PC-3 (cell line): ENCODE measurements around the gene REM1. TPM values are rescaled to one million over a fixed set of nuclear protein-coding genes. Genes with fewer than 3 reads are reported as not detected.

Source experiments
- ATAC-seq: fragments of 200-7000 bp; cut with Tn5 transposase; 2 replicates; pipeline ENCODE4 v1.9.1; 2020; ENCODE audit warnings: mild to moderate bottlenecking, moderate library complexity
- BruUV-seq: library from RNA; stranded (reverse); fragments of 400-500 nt; replicated peaks from 2 replicates; lab custom pipeline; 2021; lab: Mats Ljungman, UMichigan
- CTCF ChIA-PET: fragments of 300-600 bp; sonication (Branson Sonifier 250); formaldehyde crosslinking; loops from one replicate; lab custom pipeline; 2022; ENCODE audit warnings: antibody characterized with exemption; lab: Charles Lee
- POLR2A ChIA-PET: fragments of 300-600 bp; sonication (Branson Sonifier 250); formaldehyde crosslinking; loops from one replicate; lab custom pipeline; 2022; ENCODE audit warnings: antibody characterized with exemption; ENCODE audit not compliant: unreplicated experiment; lab: Charles Lee
- DNase-seq: peaks from one replicate; pipeline ENCODE4 v3.0.0-alpha.2; 2015
- H2AFZ ChIP-seq: fragments of 300-600 bp; sonication (generic); 2 replicates; pipeline ENCODE4 v1.6.0; 2016; ENCODE audit warnings: antibody characterized with exemption, low read length
- H3F3A ChIP-seq: fragments of 300-600 bp; sonication (generic); one replicate; pipeline ENCODE4 v1.6.0; 2017; ENCODE audit warnings: antibody characterized with exemption, low read length, control low read depth, mild to moderate bottlenecking; ENCODE audit not compliant: unreplicated experiment
- H3K27ac ChIP-seq: fragments of 300-600 bp; sonication (generic); 2 replicates; pipeline ENCODE4 v1.5.1; 2016; ENCODE audit warnings: mild to moderate bottlenecking, low read length
- H3K27me3 ChIP-seq: fragments of 300-600 bp; sonication (generic); 2 replicates; pipeline ENCODE4 v1.6.1; 2016; ENCODE audit warnings: low read length, mixed read lengths
- H3K36me3 ChIP-seq: fragments of 300-600 bp; sonication (generic); 2 replicates; pipeline ENCODE4 v1.6.1; 2016; ENCODE audit warnings: low read depth, mixed run types, low read length, mixed read lengths
- H3K4me1 ChIP-seq: fragments of 300-600 bp; sonication (generic); 2 replicates; pipeline ENCODE4 v1.5.1; 2016; ENCODE audit warnings: low read length; ENCODE audit not compliant: insufficient read depth
- H3K4me2 ChIP-seq: fragments of 300-600 bp; sonication (generic); 2 replicates; pipeline ENCODE4 v1.6.0; 2016; ENCODE audit warnings: low read length
- H3K4me3 ChIP-seq: fragments of 300-600 bp; sonication (generic); 2 replicates; pipeline ENCODE4 v1.5.1; 2016; ENCODE audit warnings: mild to moderate bottlenecking, low read length, mixed read lengths
- H3K79me2 ChIP-seq: fragments of 300-600 bp; sonication (generic); 2 replicates; pipeline ENCODE4 v1.6.1; 2017; ENCODE audit warnings: low read length, mixed read lengths
- H3K9ac ChIP-seq: fragments of 300-600 bp; sonication (generic); 2 replicates; pipeline ENCODE4 v1.6.0; 2016; ENCODE audit warnings: mild to moderate bottlenecking, low read length
- H3K9me2 ChIP-seq: fragments of 300-600 bp; sonication (generic); replicated peaks from 2 replicates; pipeline ENCODE4 v1.6.1; 2016; ENCODE audit warnings: mixed run types, low read length, mixed read lengths
- H3K9me3 ChIP-seq: fragments of 300-600 bp; sonication (generic); 2 replicates; pipeline ENCODE4 v1.6.1; 2016; ENCODE audit warnings: low read length, mixed read lengths
- H4K20me1 ChIP-seq: fragments of 300-600 bp; sonication (generic); 2 replicates; pipeline ENCODE4 v1.6.1; 2016; ENCODE audit warnings: low read length, mixed read lengths
- EZH2 ChIP-seq: fragments of 300-600 bp; sonication (generic); IDR thresholded peaks from one replicate; pipeline ENCODE4 v1.6.1; 2017; ENCODE audit warnings: antibody characterized with exemption, mild to moderate bottlenecking, low read length; ENCODE audit not compliant: unreplicated experiment
- EZH2phosphoT487 ChIP-seq: fragments of 300-600 bp; sonication (generic); IDR thresholded peaks from 2 replicates; pipeline ENCODE4 v1.6.1; 2018; ENCODE audit warnings: mild to moderate bottlenecking, antibody characterized with exemption, low read length, borderline replicate concordance
- intact Hi-C: fragments of 100-400 bp; cut with micrococcal nuclease; formaldehyde crosslinking; loops from 2 replicates; pipeline ENCODE4 v1.9.0; 2023
- total RNA-seq: library from RNA; depleted of rRNA; stranded (reverse); fragments of >200 nt; gene quantifications from 2 replicates; pipeline ENCODE4 v1.2.3, GENCODE V29; 2014
- TF ChIP-seq, protein P1 (sequence below): fragments of 300-600 bp; sonication (generic); conservative IDR thresholded peaks from 2 replicates; pipeline ENCODE4 v1.5.1; 2017; ENCODE audit warnings: antibody characterized with exemption, low read depth, mild to moderate bottlenecking, low read length

Gene REM1
- total RNA-seq, 1 experiment from 2014 or later: not detected

DNA sequence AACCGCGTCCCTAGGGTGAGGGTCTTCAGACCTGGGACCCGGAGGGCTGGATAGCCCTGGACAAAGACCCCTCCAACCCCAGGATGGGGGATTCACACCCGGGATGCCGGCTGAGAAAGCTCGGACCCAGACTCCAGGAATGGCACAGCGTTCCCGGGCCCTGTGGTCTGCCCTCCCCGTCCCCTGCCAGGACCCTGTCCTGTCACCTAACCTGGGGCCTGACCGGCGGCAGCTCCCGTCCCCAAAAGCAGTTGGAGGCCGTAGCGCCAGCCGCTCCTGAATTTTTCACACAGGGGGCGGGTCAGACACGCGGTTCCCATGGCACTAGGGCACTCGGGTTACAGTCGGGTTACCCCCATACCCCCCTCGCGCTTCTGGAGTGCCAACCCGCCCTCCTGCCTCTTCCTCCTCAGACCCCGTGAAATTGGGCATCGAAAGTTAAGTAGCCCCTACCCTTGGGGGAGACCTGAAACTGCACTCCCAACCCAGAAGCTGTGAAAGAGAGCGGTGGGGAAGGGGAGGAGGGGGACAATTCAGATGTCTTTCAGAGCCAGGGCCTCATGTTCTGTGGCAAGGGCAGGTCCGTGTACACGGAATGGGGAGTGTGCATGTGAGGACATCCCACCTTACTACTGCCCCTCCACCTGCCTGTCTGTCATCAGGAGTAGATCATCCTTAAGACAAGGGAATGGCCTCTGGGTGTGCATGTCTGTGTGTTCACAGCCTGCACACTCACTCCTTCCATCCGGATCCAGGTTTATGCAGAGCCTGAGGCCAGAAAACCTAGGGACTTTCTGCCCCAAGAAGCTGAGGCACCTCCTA is 595 bp downstream of the REM1 start:
- Histone ChIP-seq H3K36me3 (no peaks in the 10 kb centered on the region), H3K27me3 (peaks cover 48% of the 10 kb centered on the region), H3K79me2 (no peaks in the 10 kb centered on the region), H3K9ac (no peak overlapping the region), H3K4me2 (no peak overlapping the region), H3K4me3 (no peak overlapping the region), H3F3A (no peaks in the 10 kb centered on the region), H3K9me3 (no peaks in the 10 kb centered on the region), H2AFZ (no peak overlapping the region), H3K27ac (no peak overlapping the region), H3K9me2 (no peaks in the 10 kb centered on the region), H3K4me1 (no peaks in the 10 kb centered on the region), H4K20me1 (no peaks in the 10 kb centered on the region)
- no TSS peak for BruUV-seq
- DNase-seq (no peak), ATAC-seq (no peak; the same call in 1 of the 2 replicates)
- TF ChIP-seq EZH2phosphoT487 (no peak), EZH2 (no peak)
- TF ChIP-seq, protein P1, sequence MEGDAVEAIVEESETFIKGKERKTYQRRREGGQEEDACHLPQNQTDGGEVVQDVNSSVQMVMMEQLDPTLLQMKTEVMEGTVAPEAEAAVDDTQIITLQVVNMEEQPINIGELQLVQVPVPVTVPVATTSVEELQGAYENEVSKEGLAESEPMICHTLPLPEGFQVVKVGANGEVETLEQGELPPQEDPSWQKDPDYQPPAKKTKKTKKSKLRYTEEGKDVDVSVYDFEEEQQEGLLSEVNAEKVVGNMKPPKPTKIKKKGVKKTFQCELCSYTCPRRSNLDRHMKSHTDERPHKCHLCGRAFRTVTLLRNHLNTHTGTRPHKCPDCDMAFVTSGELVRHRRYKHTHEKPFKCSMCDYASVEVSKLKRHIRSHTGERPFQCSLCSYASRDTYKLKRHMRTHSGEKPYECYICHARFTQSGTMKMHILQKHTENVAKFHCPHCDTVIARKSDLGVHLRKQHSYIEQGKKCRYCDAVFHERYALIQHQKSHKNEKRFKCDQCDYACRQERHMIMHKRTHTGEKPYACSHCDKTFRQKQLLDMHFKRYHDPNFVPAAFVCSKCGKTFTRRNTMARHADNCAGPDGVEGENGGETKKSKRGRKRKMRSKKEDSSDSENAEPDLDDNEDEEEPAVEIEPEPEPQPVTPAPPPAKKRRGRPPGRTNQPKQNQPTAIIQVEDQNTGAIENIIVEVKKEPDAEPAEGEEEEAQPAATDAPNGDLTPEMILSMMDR: no peak
- CTCF ChIA-PET: no interaction called here
- intact Hi-C loops: no loop called here
- POLR2A ChIA-PET: no interaction called here

DNA sequence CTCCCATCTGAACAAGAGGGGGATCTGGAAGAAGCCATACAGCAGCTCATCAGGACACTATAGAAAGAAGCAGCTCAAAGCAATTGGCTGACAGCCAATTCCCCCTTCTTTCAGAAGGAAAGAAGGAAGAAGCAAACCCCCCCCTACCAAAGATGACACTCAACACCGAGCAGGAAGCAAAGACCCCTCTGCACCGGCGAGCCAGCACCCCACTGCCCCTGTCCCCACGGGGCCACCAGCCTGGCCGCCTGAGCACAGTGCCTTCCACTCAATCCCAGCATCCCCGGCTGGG is 1.2 kb downstream of the REM1 start:
- H3K36me3 ChIP-seq: no peaks in the 10 kb centered on the region
- H3K27me3 ChIP-seq: peaks cover 48% of the 10 kb centered on the region
- no peaks in the 10 kb centered on the region for H3K79me2 ChIP-seq
- CTCF ChIA-PET: no interaction called here
- POLR2A ChIA-PET: no interaction called here
- no peaks in the 10 kb centered on the region for H3K4me1 ChIP-seq
- no peak overlapping the region for H3K4me3 ChIP-seq
- DNase-seq: no peak
- H3K9ac ChIP-seq: no peak overlapping the region
- H3K27ac ChIP-seq: no peak overlapping the region
- no peaks in the 10 kb centered on the region for H3K9me2 ChIP-seq
- H4K20me1 ChIP-seq: no peaks in the 10 kb centered on the region
- no peak for TF ChIP-seq EZH2
- TF ChIP-seq EZH2phosphoT487: no peak
- TF ChIP-seq, protein P1: no peak
- no peaks in the 10 kb centered on the region for H3F3A ChIP-seq
- no TSS peak for BruUV-seq
- no peaks in the 10 kb centered on the region for H3K9me3 ChIP-seq
- H3K4me2 ChIP-seq: no peak overlapping the region
- no peak for ATAC-seq
- intact Hi-C loops: no loop called here
- H2AFZ ChIP-seq: no peak overlapping the region

DNA sequence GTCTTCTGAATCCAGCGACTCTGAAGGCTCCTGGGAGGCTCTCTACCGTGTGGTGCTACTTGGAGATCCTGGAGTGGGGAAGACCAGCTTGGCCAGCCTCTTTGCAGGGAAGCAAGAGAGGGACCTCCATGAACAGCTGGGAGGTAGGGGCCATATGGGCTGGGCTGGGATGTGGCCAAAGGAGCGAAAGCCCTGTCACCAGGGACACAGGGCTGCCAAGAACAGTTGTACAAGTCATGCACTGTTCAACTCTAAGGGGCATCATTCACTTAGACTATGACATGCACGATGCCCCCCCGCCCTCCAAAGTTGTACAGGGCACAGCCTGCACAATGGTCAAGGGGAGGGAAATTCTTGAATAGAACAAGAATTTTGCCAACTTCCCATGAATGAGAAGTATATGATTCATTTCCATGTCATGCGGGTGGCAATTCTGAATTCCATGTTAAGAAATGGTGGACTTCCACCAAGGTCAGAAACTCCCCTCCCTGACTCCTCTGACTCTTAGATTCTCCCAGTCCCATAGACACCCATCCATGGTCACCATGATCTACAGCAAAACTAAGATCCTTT is 1.6 kb downstream of the REM1 start:
- H3K4me3 ChIP-seq: no peak overlapping the region
- intact Hi-C loops: no loop called here
- no peak overlapping the region for H2AFZ ChIP-seq
- no TSS peak for BruUV-seq
- no peaks in the 10 kb centered on the region for H3K4me1 ChIP-seq
- TF ChIP-seq EZH2phosphoT487 (no peak), EZH2 (no peak)
- TF ChIP-seq, protein P1: no peak
- no peak overlapping the region for H3K9ac ChIP-seq
- no peak overlapping the region for H3K27ac ChIP-seq
- ChIA-PET POLR2A (no interaction called here), CTCF (no interaction called here)
- no peaks in the 10 kb centered on the region for H3F3A ChIP-seq
- no peaks in the 10 kb centered on the region for H3K36me3 ChIP-seq
- ATAC-seq: no peak
- no peak overlapping the region for H3K4me2 ChIP-seq
- no peaks in the 10 kb centered on the region for H3K9me2 ChIP-seq
- H3K27me3 ChIP-seq: peaks cover 48% of the 10 kb centered on the region
- H4K20me1 ChIP-seq: no peaks in the 10 kb centered on the region
- H3K9me3 ChIP-seq: no peaks in the 10 kb centered on the region
- no peak for DNase-seq
- no peaks in the 10 kb centered on the region for H3K79me2 ChIP-seq
